ENCODE results near the gene FN3K.
A peak's percentile ranks its signal among the peaks of the same experiment; 100 is the strongest.

DNA sequence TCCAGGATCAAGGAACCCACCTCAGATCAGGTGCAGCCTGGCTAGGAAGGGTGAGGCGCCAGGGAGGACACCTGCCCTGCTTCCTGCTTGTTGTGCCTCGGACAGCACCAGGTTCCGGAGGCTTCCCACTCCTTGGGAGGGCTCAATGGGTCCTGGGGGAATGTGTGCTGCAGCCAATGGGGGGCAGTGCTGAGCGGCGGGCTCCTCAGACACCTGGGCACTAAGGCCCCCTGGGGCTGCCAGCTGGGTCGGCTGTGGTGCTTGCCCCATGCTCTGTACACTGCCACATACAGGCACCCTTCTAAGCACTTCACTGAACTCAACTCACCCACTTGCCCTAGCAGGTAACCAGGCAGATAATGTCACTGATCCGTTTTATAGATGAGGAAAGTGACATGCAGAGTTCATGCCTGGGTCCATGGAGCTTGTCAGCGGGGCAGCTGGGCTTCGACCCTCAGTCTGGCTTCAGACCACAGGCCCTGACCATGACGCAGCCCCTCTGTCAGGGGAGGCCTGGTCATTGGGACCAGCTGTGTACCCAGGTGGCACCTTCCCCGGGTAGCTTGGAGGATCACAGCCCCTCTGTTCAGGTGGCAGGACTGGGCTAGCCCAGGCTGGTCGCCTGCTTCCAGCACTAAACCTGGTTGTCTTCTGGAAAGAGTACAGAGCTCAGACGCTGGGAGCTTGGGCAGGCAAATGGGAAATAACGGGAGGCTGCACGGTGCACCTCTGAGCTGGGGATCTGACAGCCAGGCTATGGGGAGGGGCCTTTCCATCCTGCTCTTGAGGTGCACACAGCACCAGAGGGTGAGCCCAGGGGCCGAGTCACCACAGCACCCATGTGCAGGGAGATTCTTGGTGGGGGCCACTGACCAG, 8.2 kb downstream of the FN3K start:
- TF ChIP-seq, protein P1, sequence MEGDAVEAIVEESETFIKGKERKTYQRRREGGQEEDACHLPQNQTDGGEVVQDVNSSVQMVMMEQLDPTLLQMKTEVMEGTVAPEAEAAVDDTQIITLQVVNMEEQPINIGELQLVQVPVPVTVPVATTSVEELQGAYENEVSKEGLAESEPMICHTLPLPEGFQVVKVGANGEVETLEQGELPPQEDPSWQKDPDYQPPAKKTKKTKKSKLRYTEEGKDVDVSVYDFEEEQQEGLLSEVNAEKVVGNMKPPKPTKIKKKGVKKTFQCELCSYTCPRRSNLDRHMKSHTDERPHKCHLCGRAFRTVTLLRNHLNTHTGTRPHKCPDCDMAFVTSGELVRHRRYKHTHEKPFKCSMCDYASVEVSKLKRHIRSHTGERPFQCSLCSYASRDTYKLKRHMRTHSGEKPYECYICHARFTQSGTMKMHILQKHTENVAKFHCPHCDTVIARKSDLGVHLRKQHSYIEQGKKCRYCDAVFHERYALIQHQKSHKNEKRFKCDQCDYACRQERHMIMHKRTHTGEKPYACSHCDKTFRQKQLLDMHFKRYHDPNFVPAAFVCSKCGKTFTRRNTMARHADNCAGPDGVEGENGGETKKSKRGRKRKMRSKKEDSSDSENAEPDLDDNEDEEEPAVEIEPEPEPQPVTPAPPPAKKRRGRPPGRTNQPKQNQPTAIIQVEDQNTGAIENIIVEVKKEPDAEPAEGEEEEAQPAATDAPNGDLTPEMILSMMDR (IDR thresholded peaks at IDR 0.05; ENCODE audit: control extremely low read depth in 1 of 3, insufficient read depth in 1 of 3, low read depth in 1 of 3, low read length in 3 of 3) = peak; percentile 30 to 58 (median 47); a peak in 3 of 4 replicates
- no peak for TF ChIP-seq BCL11A (IDR thresholded peaks at IDR 0.05; ENCODE audit: low read depth in 2 of 2, low read length in 2 of 2)
- TF ChIP-seq, protein P2, sequence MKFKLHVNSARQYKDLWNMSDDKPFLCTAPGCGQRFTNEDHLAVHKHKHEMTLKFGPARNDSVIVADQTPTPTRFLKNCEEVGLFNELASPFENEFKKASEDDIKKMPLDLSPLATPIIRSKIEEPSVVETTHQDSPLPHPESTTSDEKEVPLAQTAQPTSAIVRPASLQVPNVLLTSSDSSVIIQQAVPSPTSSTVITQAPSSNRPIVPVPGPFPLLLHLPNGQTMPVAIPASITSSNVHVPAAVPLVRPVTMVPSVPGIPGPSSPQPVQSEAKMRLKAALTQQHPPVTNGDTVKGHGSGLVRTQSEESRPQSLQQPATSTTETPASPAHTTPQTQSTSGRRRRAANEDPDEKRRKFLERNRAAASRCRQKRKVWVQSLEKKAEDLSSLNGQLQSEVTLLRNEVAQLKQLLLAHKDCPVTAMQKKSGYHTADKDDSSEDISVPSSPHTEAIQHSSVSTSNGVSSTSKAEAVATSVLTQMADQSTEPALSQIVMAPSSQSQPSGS (IDR thresholded peaks at IDR 0.05; ENCODE audit: low read length) = no peak

Data from H1 (cell line).